GM12872 (cell line): ENCODE data around the gene FAM186B.

Source experiments
- CTCF ChIP-seq: IDR thresholded peaks from 3 replicates; pipeline ENCODE4 v1.5.1; 2011; ENCODE audit warnings: low read depth, mild to moderate bottlenecking, low read length, moderate library complexity; ENCODE audit not compliant: insufficient read depth

Gene FAM186B

GRCh38 chr12:49599961-49600360 is 5.5 kb downstream of the FAM186B start:
- TF ChIP-seq CTCF = no peak

- TF ChIP-seq CTCF = no peak
Observed at GRCh38 chr12:49598527-49598926, 6.9 kb downstream of the FAM186B start.

- no peak for TF ChIP-seq CTCF
Observed at GRCh38 chr12:49588721-49589516, 16.5 kb downstream of the FAM186B start.

GRCh38 chr12:49588281-49588680 is 17.2 kb downstream of the FAM186B start:
- TF ChIP-seq CTCF = no peak

GRCh38 chr12:49587174-49587908 is 18.1 kb downstream of the FAM186B start:
- TF ChIP-seq CTCF = no peak

GRCh38 chr12:49585477-49586459 is 19.7 kb downstream of the FAM186B start:
- TF ChIP-seq CTCF = no peak

- TF ChIP-seq CTCF = no peak
Observed at GRCh38 chr12:49584591-49584990, 20.8 kb downstream of the FAM186B start.
